H1 (cell line): ENCODE data around the gene ANXA2. TPM values are rescaled to one million over a fixed set of nuclear protein-coding genes. Genes with fewer than 3 reads are reported as not detected.

Experiments
- CTCF ChIA-PET: fragments of 300-600 bp; sonication (Branson Sonifier 250); formaldehyde crosslinking; loops from one replicate; lab custom pipeline; 2021; ENCODE audit not compliant: partially characterized antibody; lab: Charles Lee
- POLR2A ChIA-PET: fragments of 300-600 bp; sonication (Branson Sonifier 250); formaldehyde crosslinking; loops from one replicate; lab custom pipeline; 2021; ENCODE audit warnings: inconsistent platforms; ENCODE audit not compliant: partially characterized antibody; lab: Charles Lee
- DNase-seq, 2 experiments: peaks; one replicate each; pipeline versions ENCODE4 v3.0.0 to v3.0.0-alpha.2; 2010 to 2022; ENCODE audit warnings: low spot score in 2 of 2, low read depth in 1 of 2, mixed read lengths in 1 of 2
- FAIRE-seq: peaks from 2 replicates; lab custom pipeline; 2011; peaks lifted over from hg19 to GRCh38; lab: Jason Lieb, UNC
- H2AFZ ChIP-seq: 2 replicates; pipeline ENCODE4 v1.8.1; 2012; ENCODE audit warnings: low read length, inconsistent platforms
- H2AK5ac ChIP-seq: 2 replicates; pipeline ENCODE4 v1.6.1; 2013; ENCODE audit warnings: low read depth, low read length
- H2BK120ac ChIP-seq: replicated peaks from 2 replicates; pipeline ENCODE3; 2013; ENCODE audit warnings: low read depth, low read length, inconsistent platforms
- H2BK12ac ChIP-seq: 2 replicates; pipeline ENCODE4 v1.6.1; 2013; ENCODE audit warnings: low read depth, low read length
- H2BK15ac ChIP-seq: 2 replicates; pipeline ENCODE4 v1.6.1; 2013; ENCODE audit warnings: low read length
- H2BK20ac ChIP-seq: 2 replicates; pipeline ENCODE4 v1.6.1; 2013; ENCODE audit warnings: low read length
- H2BK5ac ChIP-seq: 2 replicates; pipeline ENCODE4 v1.6.1; 2013; ENCODE audit warnings: low read depth, low read length
- H3K14ac ChIP-seq: 2 replicates; pipeline ENCODE4 v1.6.1; 2013; ENCODE audit warnings: inconsistent platforms; ENCODE audit not compliant: insufficient read length
- H3K18ac ChIP-seq: 2 replicates; pipeline ENCODE4 v1.6.1; 2013; ENCODE audit warnings: low read length; ENCODE audit errors: extremely low read depth
- H3K23ac ChIP-seq: 2 replicates; pipeline ENCODE4 v1.6.1; 2013; ENCODE audit warnings: inconsistent platforms; ENCODE audit not compliant: insufficient read length
- H3K23me2 ChIP-seq: 2 replicates; pipeline ENCODE4 v1.6.1; 2013; ENCODE audit warnings: low read depth, low read length
- H3K27ac ChIP-seq: 2 replicates; pipeline ENCODE4 v1.6.1; 2011; ENCODE audit warnings: low read depth, low read length, inconsistent platforms
- H3K27me3 ChIP-seq, 4 experiments: replicated peaks in 1 of 4; 1 replicate in 1 of 4; 2 replicates in 3 of 4; pipeline versions ENCODE4 v1.6.1 to v1.8.1; 2011 to 2013; ENCODE audit warnings: low read length in 3 of 4, mild to moderate bottlenecking in 3 of 4, inconsistent platforms in 2 of 4, mixed read lengths in 2 of 4, moderate library complexity in 1 of 4; ENCODE audit not compliant: control insufficient read depth in 3 of 4, insufficient read depth in 3 of 4; ENCODE audit errors: extremely low read depth in 1 of 4
- H3K36me3 ChIP-seq, 4 experiments: 2 replicates each; pipeline versions ENCODE4 v1.6.1 to v1.8.1; 2011 to 2013; ENCODE audit warnings: mild to moderate bottlenecking in 4 of 4, low read length in 3 of 4, moderate library complexity in 2 of 4, control low read depth in 1 of 4, inconsistent platforms in 1 of 4; ENCODE audit not compliant: insufficient read depth in 4 of 4, control insufficient read depth in 2 of 4
- H3K4ac ChIP-seq: replicated peaks from 2 replicates; pipeline ENCODE3; 2013; ENCODE audit warnings: low read length, low read depth, mixed read lengths, inconsistent platforms; ENCODE audit not compliant: insufficient read length
- H3K4me1 ChIP-seq, 4 experiments: replicated peaks in 1 of 4; 1 replicate in 1 of 4; 2 replicates in 3 of 4; pipeline versions ENCODE4 v1.6.1 to v1.8.1; 2011 to 2013; ENCODE audit warnings: low read length in 3 of 4, inconsistent platforms in 2 of 4, mixed read lengths in 1 of 4; ENCODE audit not compliant: insufficient read depth in 4 of 4, control insufficient read depth in 3 of 4
- H3K4me2 ChIP-seq, 2 experiments: 2 replicates each; pipeline versions ENCODE4 v1.6.1 to v1.8.1; 2011 to 2013; ENCODE audit warnings: low read depth in 2 of 2, low read length in 2 of 2, control low read depth in 1 of 2, inconsistent platforms in 1 of 2, mild to moderate bottlenecking in 1 of 2; ENCODE audit not compliant: insufficient read depth in 1 of 2
- H3K4me3 ChIP-seq, 4 experiments: fragments of 200-600, 300-600 bp in 1 of 4; sonication (generic), shearing (Covaris generic), sonication (Bioruptor Twin) in 1 of 4; 2 replicates each; pipeline versions ENCODE4 v1.5.1 to v1.8.1; 2011 to 2016; ENCODE audit warnings: low read length in 4 of 4, low read depth in 3 of 4, control low read depth in 2 of 4, inconsistent platforms in 2 of 4, mild to moderate bottlenecking in 2 of 4, mixed read lengths in 1 of 4, moderate library complexity in 1 of 4; ENCODE audit not compliant: insufficient read depth in 2 of 4; ENCODE audit errors: extremely low read depth in 1 of 4
- H3K56ac ChIP-seq: replicated peaks from 2 replicates; pipeline ENCODE3; 2013; ENCODE audit warnings: low read depth, mild to moderate bottlenecking, mixed read lengths, low read length, inconsistent platforms; ENCODE audit not compliant: insufficient read length
- H3K79me1 ChIP-seq: 2 replicates; pipeline ENCODE4 v1.6.1; 2013; ENCODE audit warnings: low read depth, low read length, control low read depth
- H3K79me2 ChIP-seq, 2 experiments: 2 replicates each; pipeline versions ENCODE4 v1.6.1 to v1.8.1; 2012 to 2013; ENCODE audit warnings: low read length in 2 of 2, mild to moderate bottlenecking in 2 of 2, inconsistent platforms in 1 of 2; ENCODE audit not compliant: insufficient read depth in 2 of 2, control insufficient read depth in 1 of 2
- H3K9ac ChIP-seq, 4 experiments: replicated peaks in 1 of 4; 1 replicate in 1 of 4; 2 replicates in 3 of 4; pipeline versions ENCODE4 v1.6.1 to v1.8.1; 2011 to 2013; ENCODE audit warnings: low read depth in 3 of 4, low read length in 3 of 4, control low read depth in 2 of 4, mild to moderate bottlenecking in 2 of 4, moderate library complexity in 2 of 4, inconsistent platforms in 1 of 4; ENCODE audit errors: extremely low read depth in 1 of 4
- H3K9me3 ChIP-seq, 2 experiments: 2 replicates each; pipeline versions ENCODE4 v1.6.1 to v1.8.1; 2012 to 2013; ENCODE audit warnings: mild to moderate bottlenecking in 2 of 2, moderate library complexity in 2 of 2, control low read depth in 1 of 2, inconsistent platforms in 1 of 2, low read depth in 1 of 2, low read length in 1 of 2, mixed read lengths in 1 of 2; ENCODE audit not compliant: insufficient read depth in 2 of 2
- H4K20me1 ChIP-seq, 2 experiments: replicated peaks in 1 of 2; 2 replicates each; pipeline versions ENCODE3 to v1.8.1; 2011 to 2013; ENCODE audit warnings: inconsistent platforms in 2 of 2, low read length in 2 of 2, mild to moderate bottlenecking in 1 of 2; ENCODE audit not compliant: insufficient read depth in 2 of 2, control insufficient read depth in 1 of 2
- H4K5ac ChIP-seq: 2 replicates; pipeline ENCODE4 v1.6.1; 2013; ENCODE audit warnings: low read length, low read depth, mixed read lengths, inconsistent platforms; ENCODE audit not compliant: insufficient read length
- H4K8ac ChIP-seq: 2 replicates; pipeline ENCODE4 v1.8.0; 2013; ENCODE audit warnings: mild to moderate bottlenecking, moderate library complexity, low read length, inconsistent platforms; ENCODE audit not compliant: insufficient read depth; ENCODE audit errors: extremely low read depth
- H4K91ac ChIP-seq: replicated peaks from 2 replicates; pipeline ENCODE3; 2013; ENCODE audit warnings: low read length, mixed read lengths, inconsistent platforms; ENCODE audit not compliant: insufficient read length
- WGBS, 2 experiments: shearing (Covaris generic) in 1 of 2; methylation state at CpG; one replicate each; pipeline versions ENCODE4 v1.1.6 to v1.1.7; 2013 to 2015; ENCODE audit warnings: low lambda C conversion rate in 2 of 2, mixed read lengths in 2 of 2, inconsistent platforms in 1 of 2, low coverage in 1 of 2, missing lambda C conversion rate in 1 of 2; ENCODE audit not compliant: insufficient replicate concordance in 2 of 2, insufficient coverage in 1 of 2, insufficient read length in 1 of 2; ENCODE audit errors: extremely low coverage in 1 of 2, missing lambda C conversion rate in 1 of 2; 5-methylcytosine and 5-hydroxymethylcytosine counted together
- polyA plus RNA-seq, 7 experiments: library from polyadenylated mRNA; depleted of rRNA in 3 of 7; stranded (reverse) in 5 of 7; unstranded in 2 of 7; fragments of >200 nt in 5 of 7; fragments of 200-250 nt in 2 of 7; gene quantifications; 1 replicate in 5 of 7; 2 replicates in 1 of 7; 4 replicates in 1 of 7; pipeline versions ENCODE4 v1.2.1 to v1.2.3, GENCODE V29; 2011 to 2013; ENCODE audit warnings: missing spikeins in 2 of 7, mixed read lengths in 2 of 7
- total RNA-seq: library from RNA; stranded (reverse); fragmentation: NEBNext Ultra II Directional; extraction: Animal tissue kit (Norgen Biotek cat#: 25700); gene quantifications from 2 replicates; pipeline ENCODE4 v1.2.1, GENCODE V29; 2021

ANXA2 gene
- total and polyA plus RNA-seq, 2 of the 8 experiments (the other 6 are each of a cell fraction or from before 2014, with no cell fraction given): 178 to 217 TPM

- no peak overlapping the region for H2AFZ ChIP-seq
- H3K23ac ChIP-seq: no peak overlapping the region
- FAIRE-seq: no peak
- no peak overlapping the region for H3K56ac ChIP-seq
- 86% methylated on average over 3 of the region's 3 CpGs; no CpG with 5 or more reads in 1 of the 2 experiments for WGBS, 2 experiments
- no peak overlapping the region for H3K4me3 ChIP-seq
- no peaks in the 10 kb centered on the region for H3K9me3 ChIP-seq
- no peak overlapping the region for H2BK15ac ChIP-seq
- H4K8ac ChIP-seq: no peak overlapping the region
- CTCF ChIA-PET: interaction anchor here (1.2 to 1.9 kb wide), 3 partner anchors 10 to 34 kb away, joined by 3 to 4 read pairs (median 4); no protein-coding TSS in a partner anchor
- H4K20me1 ChIP-seq: no peaks in the 10 kb centered on the region
- no peaks in the 10 kb centered on the region for H3K79me2 ChIP-seq
- no peak overlapping the region for H4K91ac ChIP-seq
- no peak overlapping the region for H3K4me2 ChIP-seq
- H3K36me3 ChIP-seq: no peaks in the 10 kb centered on the region
- H3K4me1 ChIP-seq: peaks cover 0 to 3% (median 0%) of the 10 kb centered on the region in 4 experiments; a peak in 1 of 7 replicates
- H4K5ac ChIP-seq: no peak overlapping the region
- POLR2A ChIA-PET: no interaction called here
- H2AK5ac ChIP-seq: no peak overlapping the region
- H3K9ac ChIP-seq: no peak overlapping the region
- H3K18ac ChIP-seq: no peak overlapping the region
- H3K4ac ChIP-seq: no peak overlapping the region
- no peak for DNase-seq
- H3K79me1 ChIP-seq: no peaks in the 10 kb centered on the region
- H2BK20ac ChIP-seq: no peak overlapping the region
- no peak overlapping the region for H2BK12ac ChIP-seq
- no peak overlapping the region for H3K27ac ChIP-seq
- no peak overlapping the region for H2BK5ac ChIP-seq
- no peak overlapping the region for H2BK120ac ChIP-seq
- H3K23me2 ChIP-seq: no peaks in the 10 kb centered on the region
- H3K14ac ChIP-seq: no peak overlapping the region
- H3K27me3 ChIP-seq: peaks cover 0 to 1% (median 0%) of the 10 kb centered on the region in 4 experiments; a peak in 1 of 7 replicates
Observed at GRCh38 chr15:60307034-60307433, 90.8 kb downstream of the ANXA2 start.
